Ishikawa (cell line): Measurements from ENCODE around the gene SOCS1.

Source experiments
- CEBPB ChIP-seq: IDR thresholded peaks from 2 replicates; pipeline ENCODE4 v1.6.1; 2012
- CREB1 ChIP-seq: IDR thresholded peaks from 2 replicates; pipeline ENCODE4 v1.6.1; 2012; ENCODE audit warnings: low read depth
- EGR1 ChIP-seq: IDR thresholded peaks from 2 replicates; pipeline ENCODE4 v1.6.1; 2012
- EP300 ChIP-seq: IDR thresholded peaks from 2 replicates; pipeline ENCODE4 v1.6.1; 2012; ENCODE audit warnings: borderline replicate concordance
- FOXM1 ChIP-seq: IDR thresholded peaks from 2 replicates; pipeline ENCODE4 v1.6.1; 2012; ENCODE audit warnings: low read depth, borderline replicate concordance
- NFIC ChIP-seq: IDR thresholded peaks from 2 replicates; pipeline ENCODE4 v1.6.1; 2012
- RAD21 ChIP-seq: IDR thresholded peaks from 2 replicates; pipeline ENCODE4 v1.6.1; 2012; ENCODE audit warnings: low read depth
- TAF1 ChIP-seq: IDR thresholded peaks from 2 replicates; pipeline ENCODE4 v1.6.1; 2012; ENCODE audit warnings: low read depth, mild to moderate bottlenecking
- TCF12 ChIP-seq: IDR thresholded peaks from 2 replicates; pipeline ENCODE4 v1.6.1; 2012; ENCODE audit warnings: low read depth
- TEAD4 ChIP-seq: IDR thresholded peaks from 2 replicates; pipeline ENCODE4 v1.6.1; 2012
- YY1 ChIP-seq: IDR thresholded peaks from 2 replicates; pipeline ENCODE4 v1.6.1; 2012; ENCODE audit warnings: low read depth
- ZBTB7A ChIP-seq: IDR thresholded peaks from 2 replicates; pipeline ENCODE4 v1.6.1; 2012; ENCODE audit warnings: low read depth
- TF ChIP-seq, protein P1 (sequence below): IDR thresholded peaks from 2 replicates; pipeline ENCODE4 v1.6.1; 2012; ENCODE audit warnings: low read depth, mild to moderate bottlenecking
- TF ChIP-seq, protein P2 (sequence below): IDR thresholded peaks from 2 replicates; pipeline ENCODE4 v1.6.1; 2012
- TF ChIP-seq, protein P3 (sequence below): IDR thresholded peaks from 2 replicates; pipeline ENCODE4 v1.6.1; 2012

SOCS1 gene

DNA sequence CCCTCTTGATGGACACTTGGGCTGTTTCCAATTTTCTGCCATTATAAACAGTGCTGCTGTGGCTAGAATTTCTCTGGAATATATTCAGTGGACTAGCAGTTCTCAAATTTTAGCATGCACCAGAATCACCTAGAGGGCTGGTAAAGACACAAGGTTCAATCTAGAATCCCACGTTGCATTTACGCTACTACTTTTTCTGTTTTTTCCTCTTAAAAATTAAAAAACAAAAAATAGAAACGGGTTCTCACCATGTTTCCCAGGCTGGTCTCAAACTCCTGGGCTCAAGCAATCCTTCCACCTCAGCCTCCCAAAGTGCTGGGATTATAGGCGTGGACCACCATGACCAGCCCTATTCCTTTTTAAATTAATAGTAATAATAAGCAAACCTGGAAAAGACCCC, 39.7 kb upstream of the SOCS1 start:
- TF ChIP-seq TCF12, result no peak
- no peak for TF ChIP-seq EP300
- TF ChIP-seq FOXM1, result no peak
- TF ChIP-seq, protein P1, sequence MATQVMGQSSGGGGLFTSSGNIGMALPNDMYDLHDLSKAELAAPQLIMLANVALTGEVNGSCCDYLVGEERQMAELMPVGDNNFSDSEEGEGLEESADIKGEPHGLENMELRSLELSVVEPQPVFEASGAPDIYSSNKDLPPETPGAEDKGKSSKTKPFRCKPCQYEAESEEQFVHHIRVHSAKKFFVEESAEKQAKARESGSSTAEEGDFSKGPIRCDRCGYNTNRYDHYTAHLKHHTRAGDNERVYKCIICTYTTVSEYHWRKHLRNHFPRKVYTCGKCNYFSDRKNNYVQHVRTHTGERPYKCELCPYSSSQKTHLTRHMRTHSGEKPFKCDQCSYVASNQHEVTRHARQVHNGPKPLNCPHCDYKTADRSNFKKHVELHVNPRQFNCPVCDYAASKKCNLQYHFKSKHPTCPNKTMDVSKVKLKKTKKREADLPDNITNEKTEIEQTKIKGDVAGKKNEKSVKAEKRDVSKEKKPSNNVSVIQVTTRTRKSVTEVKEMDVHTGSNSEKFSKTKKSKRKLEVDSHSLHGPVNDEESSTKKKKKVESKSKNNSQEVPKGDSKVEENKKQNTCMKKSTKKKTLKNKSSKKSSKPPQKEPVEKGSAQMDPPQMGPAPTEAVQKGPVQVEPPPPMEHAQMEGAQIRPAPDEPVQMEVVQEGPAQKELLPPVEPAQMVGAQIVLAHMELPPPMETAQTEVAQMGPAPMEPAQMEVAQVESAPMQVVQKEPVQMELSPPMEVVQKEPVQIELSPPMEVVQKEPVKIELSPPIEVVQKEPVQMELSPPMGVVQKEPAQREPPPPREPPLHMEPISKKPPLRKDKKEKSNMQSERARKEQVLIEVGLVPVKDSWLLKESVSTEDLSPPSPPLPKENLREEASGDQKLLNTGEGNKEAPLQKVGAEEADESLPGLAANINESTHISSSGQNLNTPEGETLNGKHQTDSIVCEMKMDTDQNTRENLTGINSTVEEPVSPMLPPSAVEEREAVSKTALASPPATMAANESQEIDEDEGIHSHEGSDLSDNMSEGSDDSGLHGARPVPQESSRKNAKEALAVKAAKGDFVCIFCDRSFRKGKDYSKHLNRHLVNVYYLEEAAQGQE, result no peak
- no peak for TF ChIP-seq TEAD4
- no peak for TF ChIP-seq CREB1
- no peak for TF ChIP-seq CEBPB
- TF ChIP-seq, protein P2, sequence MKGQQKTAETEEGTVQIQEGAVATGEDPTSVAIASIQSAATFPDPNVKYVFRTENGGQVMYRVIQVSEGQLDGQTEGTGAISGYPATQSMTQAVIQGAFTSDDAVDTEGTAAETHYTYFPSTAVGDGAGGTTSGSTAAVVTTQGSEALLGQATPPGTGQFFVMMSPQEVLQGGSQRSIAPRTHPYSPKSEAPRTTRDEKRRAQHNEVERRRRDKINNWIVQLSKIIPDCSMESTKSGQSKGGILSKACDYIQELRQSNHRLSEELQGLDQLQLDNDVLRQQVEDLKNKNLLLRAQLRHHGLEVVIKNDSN, result no peak
- TF ChIP-seq ZBTB7A, result no peak
- no peak for TF ChIP-seq TAF1
- TF ChIP-seq RAD21, result no peak
- no peak for TF ChIP-seq NFIC
- no peak for TF ChIP-seq YY1
- TF ChIP-seq, protein P3, sequence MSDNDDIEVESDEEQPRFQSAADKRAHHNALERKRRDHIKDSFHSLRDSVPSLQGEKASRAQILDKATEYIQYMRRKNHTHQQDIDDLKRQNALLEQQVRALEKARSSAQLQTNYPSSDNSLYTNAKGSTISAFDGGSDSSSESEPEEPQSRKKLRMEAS, result no peak
- no peak for TF ChIP-seq EGR1

DNA sequence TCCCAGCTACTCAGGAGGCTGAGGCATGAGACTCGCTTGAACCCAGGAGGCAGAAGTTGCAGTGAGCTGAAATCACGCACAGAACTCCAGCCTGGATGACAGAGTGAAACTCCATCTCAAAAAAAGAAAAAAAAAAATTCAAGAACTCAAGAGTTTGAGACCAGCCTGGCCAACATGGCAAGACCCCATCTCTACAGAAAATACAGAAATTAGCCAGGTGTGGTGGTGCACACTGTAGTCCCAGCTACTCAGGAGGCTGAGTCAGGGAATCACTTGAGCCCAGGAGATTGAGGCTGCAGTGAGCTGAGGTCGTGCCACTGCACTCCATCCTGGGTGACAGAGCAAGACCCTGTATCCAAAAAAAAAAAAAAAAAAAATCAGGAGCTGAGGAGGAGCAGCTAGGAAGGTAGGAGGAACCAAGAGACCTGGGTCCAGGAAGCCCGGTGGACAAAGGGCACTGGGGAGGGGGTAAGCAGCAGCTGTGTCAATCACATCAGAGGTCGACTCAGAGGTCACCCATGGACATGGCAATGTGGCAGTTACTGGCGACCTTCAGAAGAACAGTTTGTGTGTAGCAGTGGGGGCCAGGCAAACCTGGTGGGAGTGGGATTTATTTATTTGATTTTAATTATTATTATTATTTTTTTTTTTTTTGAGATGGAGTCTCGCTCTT, 36.2 kb upstream of the SOCS1 start:
- TF ChIP-seq CEBPB, result no peak
- TF ChIP-seq EGR1, result no peak
- TF ChIP-seq TAF1, result no peak
- TF ChIP-seq, protein P3, result no peak
- TF ChIP-seq ZBTB7A, result no peak
- no peak for TF ChIP-seq CREB1
- no peak for TF ChIP-seq FOXM1
- TF ChIP-seq, protein P1, result no peak
- no peak for TF ChIP-seq YY1
- no peak for TF ChIP-seq RAD21

DNA sequence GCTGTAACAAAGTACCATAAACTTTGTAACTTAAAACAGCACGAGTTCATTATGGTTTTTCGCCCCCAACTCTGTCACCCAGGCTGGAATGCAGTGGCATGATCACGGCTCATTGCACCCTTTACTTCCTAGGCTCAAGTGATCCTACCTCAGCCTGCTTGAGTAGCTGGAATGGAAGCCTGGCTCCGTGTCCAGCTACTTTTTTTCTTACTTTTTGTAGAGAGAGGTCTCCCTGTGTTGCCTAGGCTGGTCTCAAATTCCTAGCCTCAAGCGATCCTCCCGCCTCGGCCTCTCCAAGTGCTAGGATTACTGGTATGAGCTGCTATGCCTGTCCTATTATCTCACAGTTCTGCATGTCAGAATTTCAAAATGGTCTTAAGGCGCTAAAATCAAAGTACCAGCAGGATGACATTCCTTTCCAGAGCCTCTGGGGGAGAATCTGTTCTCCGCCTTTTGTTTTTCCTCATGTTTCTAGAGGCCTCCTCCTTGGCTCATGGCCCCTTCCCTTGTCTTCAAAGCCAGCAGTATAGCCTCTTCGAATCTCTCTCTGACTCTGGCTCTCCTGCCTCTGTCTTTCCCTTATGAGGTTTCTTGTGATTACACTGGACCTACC, 35.2 kb upstream of the SOCS1 start:
- TF ChIP-seq EGR1, result no peak

DNA sequence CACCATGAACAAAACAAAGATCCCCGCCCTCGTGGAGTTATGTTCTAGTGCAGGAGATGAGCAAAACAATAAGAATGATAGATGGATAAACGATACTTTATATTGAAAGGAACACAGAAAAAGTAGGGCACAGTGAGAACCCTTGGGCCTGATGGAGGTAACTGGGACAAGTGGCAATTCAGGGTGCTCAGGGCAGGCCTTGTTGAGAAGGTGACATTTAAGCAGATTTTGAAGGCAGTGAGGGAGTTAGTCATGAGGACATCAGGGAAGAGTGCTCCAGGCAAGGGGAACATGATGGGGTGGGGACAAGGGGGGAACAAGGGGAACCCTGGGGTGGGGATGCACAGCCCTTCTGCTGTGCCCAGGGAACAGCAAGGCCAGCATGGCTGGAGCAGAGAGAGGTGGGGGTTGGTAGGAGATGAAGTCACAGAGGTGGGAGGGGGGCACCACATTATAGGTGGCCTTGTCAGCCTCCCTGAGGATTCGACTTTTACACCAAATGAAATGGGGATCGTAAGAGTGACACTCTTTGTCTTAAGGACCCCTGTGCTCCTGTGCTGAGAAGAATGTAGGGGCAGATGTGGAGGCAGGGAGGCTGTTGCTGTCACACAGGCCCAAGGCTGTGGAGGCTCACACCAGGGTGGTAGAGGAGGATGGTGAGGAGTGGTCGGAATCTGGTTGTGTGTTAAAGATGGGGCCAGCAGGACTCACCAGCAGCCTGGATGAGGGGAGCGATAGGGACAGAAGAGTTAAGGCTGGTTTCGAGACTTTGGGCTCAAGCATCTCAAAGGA, 34.3 kb upstream of the SOCS1 start:
- no peak for TF ChIP-seq FOXM1
- TF ChIP-seq TEAD4, result no peak
- no peak for TF ChIP-seq TCF12
- TF ChIP-seq ZBTB7A, result no peak
- TF ChIP-seq, protein P3, result no peak
- TF ChIP-seq TAF1, result no peak
- TF ChIP-seq, protein P2, result no peak
- no peak for TF ChIP-seq RAD21
- TF ChIP-seq EP300, result no peak
- TF ChIP-seq NFIC, result no peak
- TF ChIP-seq YY1, result no peak
- no peak for TF ChIP-seq CEBPB
- TF ChIP-seq CREB1, result no peak
- TF ChIP-seq, protein P1, result no peak
